ENCODE results near the gene KDM4C.
A peak's percentile ranks its signal among the peaks of the same experiment; 100 is the strongest.

KDM4C gene

DNA sequence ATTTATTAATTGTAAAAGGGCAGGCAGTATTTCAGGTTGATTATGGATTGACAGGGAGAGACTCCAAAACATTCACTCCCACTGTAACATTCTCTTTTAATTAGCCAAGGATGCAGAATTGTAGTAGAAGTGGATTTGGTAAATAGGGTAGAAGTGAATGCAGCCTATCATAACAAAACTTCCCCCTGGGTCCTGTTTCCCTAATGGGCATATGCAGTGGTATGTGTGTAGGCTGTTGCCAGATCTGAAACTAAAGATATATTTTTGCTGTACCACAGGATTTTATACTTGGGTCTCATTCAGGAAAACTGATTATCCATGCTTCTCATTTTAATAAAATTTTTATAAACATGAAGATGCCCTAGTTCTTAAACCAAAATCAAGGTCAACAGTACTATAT, 351.2 kb downstream of the KDM4C start:
- DNase-seq: no peak

DNA sequence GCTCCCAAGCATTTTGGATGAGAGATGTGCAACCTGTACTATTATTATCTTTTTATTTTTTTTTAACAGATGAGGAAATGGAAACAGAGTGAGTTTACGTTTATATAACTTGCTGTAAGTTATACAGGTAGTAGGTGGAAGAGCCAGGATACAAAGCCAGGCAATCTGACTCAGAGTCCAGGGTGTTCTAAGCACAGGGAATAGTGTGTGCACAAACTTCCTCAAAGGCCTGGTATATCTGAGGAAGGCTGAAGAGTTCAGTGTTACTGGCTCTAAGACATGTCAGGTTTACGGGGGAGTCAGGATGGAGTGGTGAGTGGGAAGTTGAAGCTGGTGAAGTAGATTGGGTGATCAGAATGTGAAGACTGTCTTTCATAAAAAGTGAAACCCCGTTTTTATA, 353.6 kb downstream of the KDM4C start:
- no peak for DNase-seq

DNA sequence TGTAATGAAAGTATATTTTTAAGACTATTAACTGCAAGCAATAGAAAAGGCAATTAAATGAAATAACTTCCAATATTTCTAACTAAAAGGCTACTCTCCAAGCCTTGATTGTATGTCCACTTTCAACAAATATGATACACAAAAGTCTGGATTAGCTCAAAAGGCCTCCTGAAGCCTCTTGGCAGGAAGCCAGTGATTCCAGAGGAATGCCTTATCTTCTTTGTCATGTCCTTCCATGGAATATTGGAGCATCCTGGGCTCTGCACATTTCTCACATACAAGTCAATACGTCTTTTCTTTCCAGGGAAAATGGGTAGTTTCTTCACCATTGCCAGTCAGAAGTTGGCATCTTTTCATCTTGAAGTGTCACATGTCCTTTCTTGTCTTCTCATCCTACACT, 357.8 kb downstream of the KDM4C start:
- no peak for DNase-seq

DNA sequence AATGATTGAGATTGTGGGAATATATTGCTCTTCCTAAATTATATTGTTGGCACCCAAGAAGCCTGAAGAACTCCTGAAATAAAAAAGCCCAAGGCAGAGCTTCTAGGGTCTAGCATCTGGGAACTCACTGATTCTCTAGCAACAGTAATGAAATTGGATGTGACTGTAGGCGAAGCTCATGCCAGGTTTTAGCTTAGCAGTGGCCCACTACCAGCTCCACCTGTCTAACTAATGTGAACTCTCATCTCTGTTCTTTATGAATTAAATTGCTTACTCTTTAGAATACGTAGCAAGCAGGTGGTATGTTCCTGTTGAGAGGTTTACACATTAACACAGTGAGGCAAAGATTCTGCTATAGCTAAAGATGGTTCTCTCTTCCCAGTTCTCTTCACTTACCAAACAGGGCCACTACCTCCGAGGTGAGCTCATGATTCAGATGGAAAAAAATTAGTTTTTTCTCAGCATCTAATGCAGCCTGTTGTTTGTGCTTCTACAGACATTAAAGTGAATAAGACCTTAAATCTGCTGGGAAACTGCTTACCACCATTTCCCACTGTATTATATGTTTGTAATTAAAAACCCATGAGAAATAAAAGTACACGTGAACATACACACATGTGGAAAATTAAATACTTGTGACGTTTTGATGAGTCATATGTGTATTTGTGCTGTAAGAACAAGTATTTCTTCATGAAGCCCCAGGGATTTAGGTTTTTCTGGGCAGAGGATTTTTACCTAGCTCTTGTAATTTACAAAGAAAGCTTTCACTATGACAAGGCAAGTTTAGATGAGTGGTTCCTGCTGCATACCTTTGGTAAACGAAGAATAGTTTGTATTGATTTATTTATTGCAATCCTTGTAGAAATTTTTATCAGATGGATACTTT, 360.1 kb downstream of the KDM4C start:
- no peak for DNase-seq

DNA sequence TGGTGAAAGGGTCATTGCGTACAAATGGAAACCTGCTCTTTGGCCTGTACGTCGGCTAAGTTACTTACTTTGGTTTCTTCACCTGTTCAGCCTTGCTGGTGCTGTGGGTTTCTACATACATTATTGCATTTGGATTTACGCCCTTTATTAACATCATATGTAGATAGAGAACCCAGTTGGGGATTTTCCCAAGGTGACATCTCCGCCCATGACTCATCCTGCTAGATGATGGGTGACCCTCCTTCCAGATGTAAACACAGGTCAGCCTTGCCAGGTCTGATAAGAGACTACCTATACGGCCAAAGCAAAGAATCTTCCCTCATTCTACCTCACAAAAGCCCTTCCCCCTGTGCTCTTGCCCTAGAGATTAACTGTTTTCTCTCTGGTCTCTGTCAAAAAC, 360.9 kb downstream of the KDM4C start:
- no peak for DNase-seq

DNA sequence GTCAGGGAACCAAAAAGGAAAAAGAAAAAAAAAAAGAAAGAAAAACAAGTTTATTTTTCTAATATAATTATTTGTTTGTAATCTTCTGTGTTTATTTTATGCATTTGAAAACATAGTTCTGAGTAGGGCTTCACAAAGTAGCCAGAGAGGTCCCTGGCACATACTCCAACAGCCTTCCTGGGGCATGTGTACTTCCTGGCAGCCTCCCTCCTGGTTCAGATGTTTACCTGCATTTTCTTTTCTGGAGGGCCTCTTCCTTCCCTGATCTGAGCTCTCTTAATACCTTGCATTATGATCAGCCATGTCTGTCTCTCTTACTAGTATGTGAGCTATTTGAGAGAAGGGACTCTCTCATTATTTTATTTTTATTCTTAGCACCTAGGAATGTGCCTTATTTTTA, 361.8 kb downstream of the KDM4C start:
- DNase-seq: no peak

DNA sequence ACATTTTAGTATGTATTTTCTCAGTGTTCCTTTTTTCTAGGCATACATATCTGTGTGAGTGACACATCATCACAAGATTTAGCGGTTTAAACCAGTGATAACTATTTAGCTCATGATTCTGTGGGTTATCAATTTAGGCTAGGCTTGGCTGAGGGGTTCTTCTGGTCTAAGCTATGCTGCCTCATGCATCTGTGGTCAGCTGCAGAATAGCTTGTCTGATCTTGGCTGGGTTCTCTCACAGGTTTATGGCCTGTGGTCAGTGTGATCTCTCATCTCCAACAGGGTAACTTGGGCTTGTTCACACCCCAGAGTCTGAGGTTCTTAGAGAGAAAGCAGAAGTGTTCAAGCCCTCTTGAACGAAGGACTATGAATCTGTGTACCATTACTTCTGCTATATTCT, 363.3 kb downstream of the KDM4C start:
- no peak for DNase-seq

DNA sequence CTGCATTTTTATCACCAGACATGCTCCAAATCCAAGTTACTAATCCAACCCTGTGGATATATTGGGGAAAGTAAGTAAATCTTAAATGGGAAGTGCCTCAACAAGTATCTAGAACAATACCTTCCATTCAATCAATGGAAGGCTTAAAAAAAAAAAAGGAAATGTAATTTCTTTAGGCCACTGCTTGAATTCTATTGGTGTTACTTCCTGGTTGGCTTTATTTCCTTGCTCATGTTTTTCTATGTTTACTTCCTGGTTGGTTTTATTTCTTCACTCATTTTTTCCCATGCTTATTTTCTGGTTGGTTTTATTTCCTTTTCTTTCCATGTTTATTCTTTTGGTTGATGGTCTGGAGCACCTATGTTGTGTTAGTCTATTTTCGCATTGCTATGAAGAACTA, 363.9 kb downstream of the KDM4C start:
- DNase-seq: no peak

DNA sequence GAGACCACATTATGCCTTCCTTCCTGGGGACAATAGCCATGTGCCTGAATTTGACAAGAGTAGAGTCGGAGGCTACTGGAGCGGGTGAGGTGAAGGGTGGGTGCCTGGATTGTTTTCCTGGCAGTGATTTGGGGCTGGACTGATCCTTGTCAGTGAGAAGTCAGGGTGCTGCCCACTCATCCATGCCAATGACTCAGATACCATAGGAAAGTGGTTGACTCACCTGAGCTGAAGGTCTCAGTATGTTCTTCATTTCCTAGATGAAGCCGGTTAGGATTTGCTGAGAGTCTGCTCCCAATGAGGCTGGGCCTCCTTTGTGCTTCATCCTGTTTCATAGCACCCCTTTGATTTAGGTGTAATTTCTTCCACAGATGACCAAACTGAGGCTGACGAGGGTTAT, 366.0 kb downstream of the KDM4C start:
- DNase-seq: no peak

DNA sequence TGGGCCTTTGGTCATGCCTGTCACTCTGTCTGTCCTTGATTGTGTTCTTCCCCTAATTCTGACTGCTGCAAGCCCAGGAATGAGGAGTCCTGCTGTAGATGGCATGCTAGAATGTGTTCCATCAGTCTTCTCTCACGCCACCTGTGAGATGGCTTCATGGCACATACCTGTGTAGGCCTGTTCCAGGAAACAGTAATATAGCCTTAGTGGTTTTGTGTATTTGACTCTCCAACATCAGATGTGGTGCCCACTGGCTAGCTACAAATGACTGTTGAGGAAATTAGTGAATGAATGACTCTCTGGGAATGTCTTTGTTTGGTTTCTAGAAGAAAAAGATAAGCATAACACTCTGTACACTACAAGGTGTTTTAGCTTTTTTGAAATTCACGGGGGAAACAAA, 367.5 kb downstream of the KDM4C start:
- DNase-seq: no peak

DNA sequence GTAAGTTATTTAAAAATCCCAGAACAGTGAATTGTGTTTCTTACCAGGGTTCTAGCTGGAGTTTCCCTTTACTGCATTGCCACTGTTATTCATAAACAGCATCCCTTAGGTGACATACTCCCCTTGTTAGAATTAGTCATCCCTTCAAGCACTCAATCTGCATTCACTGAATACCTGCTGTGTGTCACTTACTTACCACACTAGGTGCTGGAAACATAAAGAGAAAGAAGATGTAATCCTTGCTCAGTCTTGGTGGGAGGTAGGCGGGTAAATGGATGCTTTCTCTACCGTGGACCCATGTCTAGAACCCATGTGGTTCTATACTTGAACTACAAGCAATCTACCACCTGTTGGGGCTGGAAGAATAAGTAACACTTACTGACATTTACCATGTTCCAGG, 371.6 kb downstream of the KDM4C start:
- no peak for DNase-seq

DNA sequence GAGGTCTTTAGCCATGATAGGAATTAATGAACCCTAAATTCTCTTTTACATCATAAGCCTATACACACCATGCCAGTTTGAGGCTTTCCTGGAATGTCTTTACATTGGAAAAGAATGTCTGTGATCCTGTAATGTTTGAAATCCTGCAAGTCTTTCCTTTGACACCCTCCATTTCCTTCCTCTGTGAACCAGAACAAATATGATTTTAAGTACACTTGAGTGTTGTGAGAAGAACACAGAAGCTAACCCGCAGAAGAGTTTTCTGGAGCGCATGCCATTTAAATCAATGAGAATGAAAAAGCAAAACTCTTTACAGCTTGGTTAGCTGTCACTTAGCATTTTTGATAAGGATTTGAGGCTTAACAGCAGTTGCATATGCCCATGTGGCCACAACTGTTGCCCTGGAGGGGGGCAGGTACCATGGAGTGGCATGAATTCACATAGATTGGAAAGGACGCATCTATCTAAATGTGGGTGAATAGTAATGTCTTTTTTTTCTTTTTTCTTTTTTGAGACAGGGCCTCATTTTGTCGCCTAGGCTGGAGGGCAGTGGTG, 372.6 kb downstream of the KDM4C start:
- peak; percentile 64 for DNase-seq

DNA sequence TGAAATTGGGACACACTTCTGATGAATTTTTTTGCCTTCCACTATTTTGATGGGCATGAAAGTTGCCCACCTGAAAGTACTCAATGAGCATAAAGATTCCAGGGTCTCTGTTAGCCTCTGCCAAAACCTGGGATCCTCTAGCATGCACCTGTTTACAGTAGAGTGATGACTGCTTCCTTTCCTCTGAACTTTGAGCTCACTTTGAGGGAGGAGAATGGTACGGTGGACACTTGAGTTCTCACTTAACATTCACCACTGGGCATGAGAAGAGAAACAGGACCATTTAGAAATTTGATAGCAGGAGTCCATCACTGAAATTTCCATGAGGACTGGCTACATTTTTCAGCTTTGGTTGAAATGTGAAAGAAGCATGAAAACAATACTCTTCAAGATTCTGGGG, 374.8 kb downstream of the KDM4C start:
- DNase-seq: no peak

DNA sequence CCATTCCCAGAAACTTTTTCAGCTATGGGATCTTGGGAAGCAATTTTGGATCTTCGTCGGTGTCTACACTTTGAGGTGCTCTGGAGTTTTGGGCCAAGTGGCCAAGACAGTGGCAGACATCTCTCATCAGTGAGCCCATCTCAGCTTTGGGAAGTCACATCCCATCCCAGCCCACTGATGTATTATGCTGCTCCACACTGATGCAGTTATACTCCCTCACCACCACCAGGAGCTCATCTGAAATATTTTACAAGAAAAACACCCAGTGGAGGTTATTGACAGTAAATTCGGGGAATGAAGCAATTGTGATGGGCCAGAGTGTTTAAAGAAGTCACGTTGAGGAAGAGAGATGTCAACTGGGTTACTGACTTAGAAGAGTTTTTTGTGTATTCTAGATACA, 378.0 kb downstream of the KDM4C start:
- DNase-seq: no peak

DNA sequence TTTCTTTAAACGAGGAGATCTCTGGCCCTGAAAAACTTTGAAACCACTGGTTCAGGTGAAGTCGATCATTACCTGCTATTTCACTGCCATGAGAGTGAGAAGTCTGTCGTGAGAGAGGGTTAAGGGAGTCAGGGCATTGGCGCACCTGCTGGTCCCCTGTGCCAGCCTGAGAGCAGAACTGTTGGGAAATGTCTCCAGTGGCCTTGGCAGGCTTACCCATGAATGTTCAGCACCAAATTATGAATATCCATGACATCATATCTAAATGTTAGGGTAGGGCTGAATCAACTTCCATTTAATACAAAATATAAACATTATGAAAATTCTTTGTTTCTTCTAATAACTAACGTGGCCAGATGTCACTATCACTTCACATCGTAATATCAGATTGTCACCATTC, 379.3 kb downstream of the KDM4C start:
- no peak for DNase-seq

DNA sequence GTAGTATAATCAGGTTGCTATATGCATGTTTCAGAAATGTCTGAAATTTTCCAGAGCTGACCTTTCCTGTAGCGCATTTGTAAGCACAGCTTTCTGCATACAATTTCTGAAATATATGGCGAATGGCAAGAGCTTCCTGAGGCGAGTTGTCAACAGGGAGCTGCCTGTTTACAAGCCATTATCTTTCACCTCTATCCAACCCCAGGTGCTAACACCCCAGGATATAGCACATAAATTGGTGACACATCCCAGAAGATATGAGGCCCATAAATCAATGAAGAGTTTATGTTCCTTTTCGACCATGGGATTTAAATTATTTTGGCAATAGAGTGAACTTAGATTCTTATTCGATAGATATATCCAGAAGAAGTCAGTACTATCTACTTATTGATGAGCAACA, 379.8 kb downstream of the KDM4C start:
- DNase-seq: no peak

DNA sequence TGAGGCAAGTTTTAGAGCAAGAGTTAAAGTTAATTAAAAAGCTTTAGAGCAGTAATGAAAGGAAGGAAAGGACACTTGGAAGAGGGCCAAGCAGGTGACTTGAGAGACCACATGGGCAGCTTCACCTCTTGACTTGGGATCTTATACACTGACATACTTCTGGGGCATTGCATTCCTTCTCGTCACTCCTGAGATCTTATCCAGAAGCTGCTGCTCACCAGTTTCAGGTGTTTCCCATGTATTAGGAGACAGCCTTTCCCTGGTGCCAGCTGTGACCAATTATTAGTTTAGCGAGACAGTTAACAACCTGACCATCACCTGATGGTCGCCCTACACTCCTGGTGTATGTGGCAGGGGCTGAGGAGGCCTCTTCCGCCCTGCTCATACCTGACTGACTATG, 382.1 kb downstream of the KDM4C start:
- no peak for DNase-seq

DNA sequence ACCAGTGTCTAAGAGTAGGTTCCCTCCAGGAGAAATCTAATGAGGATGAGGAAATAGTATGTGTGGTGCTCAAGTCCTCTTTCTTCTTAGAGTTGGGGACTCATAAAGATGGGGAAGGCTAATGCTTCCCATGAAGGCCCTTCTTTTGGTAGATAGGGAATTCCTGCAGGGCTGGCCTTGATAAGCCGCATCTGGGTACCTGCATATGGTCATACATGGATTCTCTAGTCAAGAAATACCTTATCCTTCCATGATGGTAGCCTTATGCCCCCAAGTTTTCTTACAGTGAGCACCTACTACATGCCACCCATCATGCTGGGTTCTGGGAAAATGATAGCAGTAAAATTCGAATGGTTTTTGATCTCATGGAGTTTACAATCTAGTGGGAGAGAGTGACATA, 382.6 kb downstream of the KDM4C start:
- DNase-seq: no peak

DNA sequence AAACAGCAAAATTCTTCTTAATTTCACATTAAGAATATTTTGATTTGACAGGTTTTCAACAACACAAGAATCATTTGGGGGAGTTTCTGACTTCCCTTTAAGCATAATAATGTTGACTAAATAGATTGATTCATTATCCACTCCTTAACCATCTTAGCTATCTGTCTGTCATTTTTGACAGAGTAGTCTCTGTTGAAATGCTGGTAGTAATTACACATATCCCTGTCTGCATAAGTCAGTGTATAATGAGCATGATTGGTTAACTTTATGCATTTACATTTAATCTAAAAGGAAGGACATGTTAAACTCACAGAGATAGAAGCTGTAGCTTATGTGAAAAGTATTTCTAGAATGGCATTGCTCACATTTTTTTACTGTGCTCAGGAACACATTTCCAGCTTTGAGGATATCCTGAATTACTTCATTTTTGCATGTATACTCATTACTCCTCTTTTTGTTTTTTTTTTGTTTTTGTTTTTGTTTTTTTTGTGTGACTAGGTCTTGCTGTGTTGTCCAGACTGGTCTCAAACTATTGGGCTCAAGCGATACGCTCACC, 385.9 kb downstream of the KDM4C start:
- no peak for DNase-seq

DNA sequence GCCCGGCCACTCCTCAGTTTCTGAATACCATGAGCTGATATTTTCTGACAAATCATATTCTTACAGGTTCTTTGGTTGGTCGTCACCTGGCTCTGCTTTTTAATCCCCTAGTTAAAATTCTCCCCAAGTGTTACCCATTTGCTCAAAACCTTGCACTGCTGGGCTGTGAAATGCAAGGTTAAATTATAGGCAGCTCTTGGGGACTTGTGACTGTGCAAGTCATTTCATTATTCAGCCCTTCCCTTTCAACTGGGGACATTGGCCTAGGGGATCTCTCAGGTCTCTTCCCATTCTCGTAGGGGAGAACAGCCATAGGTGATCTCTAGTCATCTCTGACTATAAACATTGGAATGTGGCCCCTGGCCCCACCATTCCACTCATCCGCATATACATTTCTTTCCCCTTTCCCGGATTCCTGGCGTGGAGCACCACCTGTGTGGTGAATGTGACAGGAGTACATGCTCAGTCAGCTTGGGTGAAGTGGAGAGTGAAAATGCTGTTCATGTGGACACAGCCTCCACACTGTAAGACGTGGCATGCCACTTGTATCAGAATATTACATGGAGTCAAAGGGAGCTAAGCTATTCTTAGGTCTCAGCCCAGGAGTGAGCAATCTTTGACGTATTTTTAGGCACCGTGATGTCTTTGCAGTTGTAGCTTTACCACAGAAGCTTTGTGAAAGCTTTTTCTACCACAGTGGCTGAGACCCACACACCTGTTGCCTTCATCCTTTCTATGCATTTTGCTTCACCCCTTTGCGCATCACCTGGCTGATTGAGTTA, 386.7 kb downstream of the KDM4C start:
- DNase-seq: no peak

DNA sequence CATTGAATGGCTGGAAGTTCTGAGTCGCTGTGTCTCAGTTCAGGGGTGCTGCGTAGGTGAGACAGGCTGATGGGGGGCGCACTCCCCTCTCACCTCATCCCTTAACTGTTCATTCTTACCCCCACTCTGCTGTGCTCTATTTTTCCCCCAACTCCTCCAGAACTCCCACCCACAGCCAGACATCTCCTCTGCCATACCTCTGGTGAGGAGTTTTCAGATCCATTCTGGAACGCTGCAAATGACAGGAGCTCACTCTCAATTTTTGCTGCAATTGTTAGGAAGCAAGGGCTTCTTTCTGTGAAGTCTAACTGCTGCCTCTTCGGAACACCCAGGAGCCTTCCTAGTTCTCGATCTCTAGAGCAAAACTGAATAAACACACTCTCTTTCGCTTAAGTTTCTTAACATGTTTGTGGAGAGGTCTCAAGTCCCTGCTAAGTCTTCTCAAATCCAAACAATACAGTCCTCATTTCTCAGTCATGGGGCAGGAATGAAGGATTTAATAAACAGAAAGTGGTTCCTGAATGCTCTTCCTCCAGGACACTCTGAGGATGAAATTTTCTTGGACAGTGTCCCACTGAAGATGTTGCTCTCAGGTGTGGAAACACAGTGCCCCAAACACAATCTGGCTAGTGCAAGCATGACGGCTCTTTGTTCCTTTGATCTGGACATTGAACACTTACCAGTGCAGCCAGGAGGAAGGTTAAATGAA, 387.7 kb downstream of the KDM4C start:
- no peak for DNase-seq

DNA sequence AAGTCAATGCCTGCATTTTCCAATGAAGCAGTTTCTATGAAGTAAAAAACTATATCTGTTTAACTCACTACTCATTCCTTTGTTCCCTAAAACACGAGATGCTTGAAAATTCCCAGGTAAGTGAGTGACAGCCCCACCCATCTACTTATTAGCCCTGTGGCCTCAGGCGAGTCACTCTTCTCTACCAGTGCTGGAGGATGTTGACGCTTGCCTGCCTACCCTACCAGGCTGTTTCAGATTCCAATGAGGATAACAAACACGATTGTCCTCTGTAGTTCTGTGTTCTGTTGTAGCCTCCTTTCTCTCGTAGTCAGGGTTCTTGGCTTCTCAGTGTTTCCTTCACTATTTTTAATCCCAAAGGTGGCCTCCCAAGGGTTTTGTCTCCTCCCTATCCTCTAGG, 388.8 kb downstream of the KDM4C start:
- no peak for DNase-seq
